Keratinocyte (primary cell): ENCODE measurements around the gene ABHD4. TPM values are rescaled to one million over a fixed set of nuclear protein-coding genes. Genes with fewer than 3 reads are reported as not detected.

Experiments used
- DNase-seq: peaks from one replicate; pipeline ENCODE4 v3.0.0-alpha.2; 2011; ENCODE audit warnings: low read depth, missing footprints, low spot score
- FAIRE-seq: peaks from 2 replicates; lab custom pipeline; 2011; peaks lifted over from hg19 to GRCh38; lab: Jason Lieb, UNC
- H2AFZ ChIP-seq: 2 replicates; pipeline ENCODE4 v1.6.0; 2012; ENCODE audit warnings: low read length, control low read depth, inconsistent platforms; ENCODE audit not compliant: control insufficient read depth
- H3K27ac ChIP-seq: 2 replicates; pipeline ENCODE4 v1.5.1; 2011; ENCODE audit warnings: low read length; ENCODE audit not compliant: control insufficient read depth, insufficient read depth
- H3K27me3 ChIP-seq: 3 replicates; pipeline ENCODE4 v1.6.0; 2011; ENCODE audit warnings: low read length; ENCODE audit not compliant: control insufficient read depth, insufficient read depth; ENCODE audit errors: extremely low read depth
- H3K36me3 ChIP-seq, 2 experiments: 2 replicates in 1 of 2; 3 replicates in 1 of 2; pipeline ENCODE4 v1.5.1; 2011; ENCODE audit warnings: low read length in 2 of 2, mild to moderate bottlenecking in 1 of 2; ENCODE audit not compliant: control insufficient read depth in 2 of 2, insufficient read depth in 2 of 2; ENCODE audit errors: extremely low read depth in 1 of 2
- H3K4me1 ChIP-seq: 3 replicates; pipeline ENCODE4 v1.5.1; 2011; ENCODE audit warnings: low read length; ENCODE audit not compliant: control insufficient read depth, insufficient read depth; ENCODE audit errors: extremely low read depth
- H3K4me2 ChIP-seq: 3 replicates; pipeline ENCODE4 v1.6.0; 2011; ENCODE audit warnings: low read depth, low read length; ENCODE audit not compliant: control insufficient read depth, insufficient read depth; ENCODE audit errors: extremely low read depth
- H3K4me3 ChIP-seq, 3 experiments: fragments of 200-600 bp in 1 of 3; sonication (generic) in 1 of 3; 2 replicates in 2 of 3; 3 replicates in 1 of 3; pipeline ENCODE4 v1.5.1; 2011 to 2016; ENCODE audit warnings: low read length in 3 of 3, mild to moderate bottlenecking in 3 of 3, control low read depth in 2 of 3, inconsistent platforms in 1 of 3, low read depth in 1 of 3, mixed read lengths in 1 of 3, mixed run types in 1 of 3, moderate library complexity in 1 of 3; ENCODE audit not compliant: control insufficient read depth in 2 of 3, insufficient read depth in 2 of 3; ENCODE audit errors: extremely low read depth in 1 of 3
- H3K79me2 ChIP-seq: 2 replicates; pipeline ENCODE4 v1.6.0; 2012; ENCODE audit warnings: low read length; ENCODE audit not compliant: control insufficient read depth, insufficient read depth
- H3K9ac ChIP-seq: 3 replicates; pipeline ENCODE4 v1.6.0; 2011; ENCODE audit warnings: low read length; ENCODE audit not compliant: control insufficient read depth, insufficient read depth; ENCODE audit errors: extremely low read depth
- H3K9me1 ChIP-seq: 3 replicates; pipeline ENCODE4 v1.6.0; 2011; ENCODE audit warnings: low read length; ENCODE audit not compliant: control insufficient read depth, insufficient read depth; ENCODE audit errors: extremely low read depth
- H3K9me3 ChIP-seq: 2 replicates; pipeline ENCODE4 v1.5.1; 2012; ENCODE audit warnings: low read depth, low read length; ENCODE audit not compliant: control insufficient read depth
- H4K20me1 ChIP-seq: 3 replicates; pipeline ENCODE4 v1.6.0; 2011; ENCODE audit warnings: low read length; ENCODE audit not compliant: control insufficient read depth, insufficient read depth; ENCODE audit errors: extremely low read depth
- CTCF ChIP-seq, 3 experiments: IDR thresholded peaks in 1 of 3; conservative IDR thresholded peaks in 1 of 3; optimal IDR thresholded peaks in 1 of 3; 2 replicates in 2 of 3; 3 replicates in 1 of 3; pipeline versions ENCODE3 to v1.5.1; 2011; ENCODE audit warnings: low read length in 3 of 3, mild to moderate bottlenecking in 3 of 3, moderate library complexity in 2 of 3, control low read depth in 1 of 3, inconsistent platforms in 1 of 3; ENCODE audit not compliant: insufficient read depth in 2 of 3; ENCODE audit errors: extremely low read depth in 1 of 3
- EZH2 ChIP-seq: IDR thresholded peaks from one replicate; pipeline ENCODE4 v1.6.1; 2012; ENCODE audit warnings: inconsistent platforms, mild to moderate bottlenecking, low read length, moderate library complexity
- dilution Hi-C: fragments of 300-500 bp; cut with MboI; formaldehyde crosslinking; loops from one replicate; pipeline ENCODE4 v1.7.0; 2020; ENCODE audit warnings: low sequenced_read_pairs; ENCODE audit not compliant: extremely low pct_ligation_motif_present
- polyA plus RNA-seq, 5 experiments: library from polyadenylated mRNA; depleted of rRNA in 3 of 5; stranded (reverse) in 3 of 5; stranded (forward) in 1 of 5; unstranded in 1 of 5; fragments of >200 nt; gene quantifications; 1 replicate in 1 of 5; 2 replicates in 3 of 5; 3 replicates in 1 of 5; pipeline versions ENCODE4 v1.2.1 to v1.2.3, GENCODE V29; 2011 to 2012; ENCODE audit warnings: missing spikeins in 2 of 5, low read depth in 1 of 5, low replicate concordance in 1 of 5

ABHD4 gene
- polyA plus RNA-seq, 1 donor (not counting 4 experiments of a cell fraction or from before 2014, with no cell fraction given), result 17.7 TPM

- H3K9me3 ChIP-seq, result no peaks in the 10 kb centered on the region
- H3K27me3 ChIP-seq, result no peaks in the 10 kb centered on the region
- TF ChIP-seq CTCF (optimal IDR thresholded peaks at IDR 0.05 in 1 of 3, IDR thresholded peaks at IDR 0.05 in 1 of 3, conservative IDR thresholded peaks at IDR 0.05 in 1 of 3; ENCODE audit: extremely low read depth in 1 of 3, insufficient read depth in 2 of 3, low read length in 3 of 3) (peak; percentile 21 to 39 (median 28)), EZH2 (no peak)
- FAIRE-seq (no peak), DNase-seq (no peak)
- H3K79me2 ChIP-seq, result peaks cover 8% of the 10 kb centered on the region
- H2AFZ ChIP-seq, result peak overlapping the region; percentile 89
- no peaks in the 10 kb centered on the region for H3K9me1 ChIP-seq
- H3K27ac ChIP-seq, result peak overlapping the region; percentile 89
- H3K36me3 ChIP-seq, result peaks cover 9% of the 10 kb centered on the region in 2 experiments
- peak overlapping the region; percentile 91 for H3K9ac ChIP-seq
- H3K4me2 ChIP-seq, result peak overlapping the region; percentile 96
- H3K4me3 ChIP-seq, result peak overlapping the region; percentile 77 to 88 (median 77)
- no peaks in the 10 kb centered on the region for H4K20me1 ChIP-seq
- dilution Hi-C loops, result no loop called here
- H3K4me1 ChIP-seq, result peaks cover 26% of the 10 kb centered on the region
Observed at GRCh38 chr14:22598896-22599244, 770 bp downstream of the ABHD4 start.

DNA sequence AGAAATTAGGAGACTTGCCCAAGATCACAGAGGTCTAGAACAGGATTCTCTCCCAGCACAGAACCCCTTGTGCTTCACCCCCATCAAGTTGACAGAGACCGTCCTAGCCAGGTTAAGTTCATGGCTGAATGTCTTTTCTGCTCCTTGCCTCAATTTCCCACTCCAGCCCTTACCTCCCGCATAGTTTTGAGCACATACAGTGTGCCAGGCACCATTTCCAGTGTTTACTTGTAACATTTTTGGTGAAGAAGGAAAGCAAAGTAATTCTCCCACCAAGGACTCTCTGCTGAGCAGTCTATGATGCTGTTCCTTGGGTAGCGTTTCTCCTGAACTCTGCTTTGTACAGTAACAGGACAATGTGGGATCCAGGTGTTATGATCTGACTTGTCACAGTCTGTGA, 1.2 kb downstream of the ABHD4 start:
- Histone ChIP-seq H3K36me3 (peaks cover 10 to 11% of the 10 kb centered on the region in 2 experiments), H3K79me2 (peaks cover 8% of the 10 kb centered on the region), H3K4me2 (peak overlapping the region; percentile 96), H3K9me1 (no peaks in the 10 kb centered on the region), H3K9me3 (no peaks in the 10 kb centered on the region), H4K20me1 (no peaks in the 10 kb centered on the region), H3K4me1 (peaks cover 26% of the 10 kb centered on the region), H3K4me3 (peak overlapping the region; percentile 77 to 88 (median 77)), H3K9ac (peak overlapping the region; percentile 91), H2AFZ (no peak overlapping the region), H3K27me3 (no peaks in the 10 kb centered on the region), H3K27ac (peak overlapping the region; percentile 89)
- TF ChIP-seq CTCF (optimal IDR thresholded peaks at IDR 0.05 in 1 of 3, IDR thresholded peaks at IDR 0.05 in 1 of 3, conservative IDR thresholded peaks at IDR 0.05 in 1 of 3; ENCODE audit: extremely low read depth in 1 of 3, insufficient read depth in 2 of 3, low read length in 3 of 3) (no peak), EZH2 (no peak)
- dilution Hi-C loops, result no loop called here
- FAIRE-seq, result no peak
- DNase-seq, result no peak
